SK-N-SH (cell line): ENCODE measurements around the gene ERC1. TPM values are rescaled to one million over a fixed set of nuclear protein-coding genes. Genes with fewer than 3 reads are reported as not detected.

Experiments used
- CHD2 ChIP-seq: fragments of 150-350 bp; IDR thresholded peaks from 2 replicates; pipeline ENCODE4 v1.6.1; 2018; ENCODE audit warnings: low read length; ENCODE audit not compliant: partially characterized antibody
- ELF1 ChIP-seq: IDR thresholded peaks from 2 replicates; pipeline ENCODE4 v1.4.0; 2012
- EZH2phosphoT487 ChIP-seq: fragments of 200-600 bp; sonication (generic); IDR thresholded peaks from 2 replicates; pipeline ENCODE4 v1.6.1; 2017; ENCODE audit warnings: low read depth, mixed run types, mild to moderate bottlenecking, antibody characterized with exemption, moderate library complexity, borderline replicate concordance
- GABPA ChIP-seq: IDR thresholded peaks from 2 replicates; pipeline ENCODE4 v1.4.0; 2012; ENCODE audit warnings: low read depth, mild to moderate bottlenecking
- GATA2 ChIP-seq: sonication (generic); formaldehyde crosslinking; IDR thresholded peaks from 2 replicates; pipeline ENCODE4 v1.5.0; 2020; ENCODE audit warnings: mild to moderate bottlenecking, missing genetic modification reagents
- MAX ChIP-seq: IDR thresholded peaks from 2 replicates; pipeline ENCODE4 v1.4.0; 2012; ENCODE audit warnings: low read depth
- MEF2A ChIP-seq: IDR thresholded peaks from 2 replicates; pipeline ENCODE4 v1.4.0; 2012; ENCODE audit warnings: low read depth, borderline replicate concordance
- MXI1 ChIP-seq: IDR thresholded peaks from 2 replicates; pipeline ENCODE4 v1.6.1; 2012; ENCODE audit warnings: mild to moderate bottlenecking, low read depth, low read length, improper control_type of control experiment
- NFIC ChIP-seq: IDR thresholded peaks from 2 replicates; pipeline ENCODE4 v1.4.0; 2012; ENCODE audit warnings: borderline replicate concordance
- PBX3 ChIP-seq: IDR thresholded peaks from 2 replicates; pipeline ENCODE4; 2012
- POLR2AphosphoS5 ChIP-seq: IDR thresholded peaks from 2 replicates; pipeline ENCODE4 v1.6.1; 2012; ENCODE audit warnings: low read depth, low read length
- RAD21 ChIP-seq: IDR thresholded peaks from 2 replicates; pipeline ENCODE4 v1.6.1; 2012; ENCODE audit warnings: mild to moderate bottlenecking, low read length
- RFX5 ChIP-seq: IDR thresholded peaks from 2 replicates; pipeline ENCODE4 v1.6.1; 2012; ENCODE audit warnings: mild to moderate bottlenecking, improper control_type of control experiment, low read length
- RXRA ChIP-seq: IDR thresholded peaks from 2 replicates; pipeline ENCODE4 v1.4.0; 2012; ENCODE audit warnings: low read depth, mild to moderate bottlenecking, borderline replicate concordance
- SIN3A ChIP-seq: IDR thresholded peaks from 2 replicates; pipeline ENCODE4 v1.6.1; 2012; ENCODE audit warnings: low read depth, mild to moderate bottlenecking, low read length, moderate library complexity, borderline replicate concordance
- SMC3 ChIP-seq: IDR thresholded peaks from 2 replicates; pipeline ENCODE4 v1.6.1; 2012; ENCODE audit warnings: low read depth, low read length, improper control_type of control experiment
- TCF12 ChIP-seq: IDR thresholded peaks from 2 replicates; pipeline ENCODE4 v1.4.0; 2012
- polyA plus RNA-seq, 3 experiments: library from polyadenylated mRNA; depleted of rRNA; stranded (reverse); fragments of >200 nt; gene quantifications; 2 replicates each; pipeline ENCODE4 v1.2.3, GENCODE V29; 2012
- TF ChIP-seq, protein P1 (sequence below): IDR thresholded peaks from 2 replicates; pipeline ENCODE4 v1.6.1; 2012; ENCODE audit warnings: mild to moderate bottlenecking, low read depth, low read length, moderate library complexity
- TF ChIP-seq, protein P2 (sequence below): fragments of 150-350 bp; IDR thresholded peaks from 2 replicates; pipeline ENCODE4 v1.6.1; 2016; ENCODE audit warnings: mild to moderate bottlenecking, low read depth, low read length
- TF ChIP-seq, protein P3 (sequence below): IDR thresholded peaks from 2 replicates; pipeline ENCODE4 v1.4.0; 2012; ENCODE audit warnings: low read depth, borderline replicate concordance

ERC1 gene
- polyA plus RNA-seq, 1 of the 3 experiments (the other 2 are of a cell fraction) = 7.5 TPM

DNA sequence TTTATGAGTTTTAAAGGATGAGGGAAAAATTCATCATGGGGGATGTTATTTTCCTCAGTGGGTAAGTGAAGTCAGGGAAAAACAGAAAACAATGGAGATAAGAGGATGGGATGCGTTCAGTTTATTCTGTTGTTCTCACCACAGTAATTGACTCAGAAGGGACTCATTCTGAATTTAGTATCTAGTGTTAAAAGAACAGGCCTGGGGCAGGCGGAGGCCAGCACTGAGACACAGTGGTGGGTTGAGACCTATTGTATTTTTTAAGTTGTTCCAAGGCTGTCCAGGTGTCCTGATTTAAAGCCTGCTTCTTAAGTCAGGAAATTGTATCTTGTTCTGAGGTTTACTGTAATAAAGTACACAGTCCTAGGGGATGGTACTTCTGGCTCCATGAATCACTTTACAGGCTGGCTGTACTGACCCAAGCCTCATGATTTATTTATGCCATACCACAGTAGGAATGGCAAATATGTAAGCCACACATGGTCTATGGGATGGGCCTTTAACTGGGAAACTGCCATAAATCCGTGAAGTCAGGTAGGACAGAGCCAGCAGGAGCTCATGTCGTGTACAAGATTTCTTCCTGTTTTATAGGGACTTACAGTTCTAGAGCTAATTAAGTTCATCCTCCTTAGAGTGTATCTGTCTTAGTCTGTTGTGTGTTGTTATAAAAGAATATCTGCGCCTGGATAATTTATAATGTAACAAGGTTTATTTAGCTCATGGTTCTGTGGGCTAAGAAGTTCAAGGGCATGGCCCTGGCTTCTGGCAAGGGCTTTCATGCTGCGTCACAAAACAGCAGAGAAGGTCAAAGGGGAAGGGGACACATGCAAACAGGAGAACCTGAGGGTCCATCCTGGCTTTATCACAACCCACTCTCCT, 359.3 kb downstream of the ERC1 start (continued):
- TF ChIP-seq, protein P1, sequence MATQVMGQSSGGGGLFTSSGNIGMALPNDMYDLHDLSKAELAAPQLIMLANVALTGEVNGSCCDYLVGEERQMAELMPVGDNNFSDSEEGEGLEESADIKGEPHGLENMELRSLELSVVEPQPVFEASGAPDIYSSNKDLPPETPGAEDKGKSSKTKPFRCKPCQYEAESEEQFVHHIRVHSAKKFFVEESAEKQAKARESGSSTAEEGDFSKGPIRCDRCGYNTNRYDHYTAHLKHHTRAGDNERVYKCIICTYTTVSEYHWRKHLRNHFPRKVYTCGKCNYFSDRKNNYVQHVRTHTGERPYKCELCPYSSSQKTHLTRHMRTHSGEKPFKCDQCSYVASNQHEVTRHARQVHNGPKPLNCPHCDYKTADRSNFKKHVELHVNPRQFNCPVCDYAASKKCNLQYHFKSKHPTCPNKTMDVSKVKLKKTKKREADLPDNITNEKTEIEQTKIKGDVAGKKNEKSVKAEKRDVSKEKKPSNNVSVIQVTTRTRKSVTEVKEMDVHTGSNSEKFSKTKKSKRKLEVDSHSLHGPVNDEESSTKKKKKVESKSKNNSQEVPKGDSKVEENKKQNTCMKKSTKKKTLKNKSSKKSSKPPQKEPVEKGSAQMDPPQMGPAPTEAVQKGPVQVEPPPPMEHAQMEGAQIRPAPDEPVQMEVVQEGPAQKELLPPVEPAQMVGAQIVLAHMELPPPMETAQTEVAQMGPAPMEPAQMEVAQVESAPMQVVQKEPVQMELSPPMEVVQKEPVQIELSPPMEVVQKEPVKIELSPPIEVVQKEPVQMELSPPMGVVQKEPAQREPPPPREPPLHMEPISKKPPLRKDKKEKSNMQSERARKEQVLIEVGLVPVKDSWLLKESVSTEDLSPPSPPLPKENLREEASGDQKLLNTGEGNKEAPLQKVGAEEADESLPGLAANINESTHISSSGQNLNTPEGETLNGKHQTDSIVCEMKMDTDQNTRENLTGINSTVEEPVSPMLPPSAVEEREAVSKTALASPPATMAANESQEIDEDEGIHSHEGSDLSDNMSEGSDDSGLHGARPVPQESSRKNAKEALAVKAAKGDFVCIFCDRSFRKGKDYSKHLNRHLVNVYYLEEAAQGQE = no peak
- TF ChIP-seq CHD2 (no peak), GABPA (no peak), GATA2 (CRISPR knock-in tag) (no peak), MAX (peak; percentile 66; the same call in 1 of the 2 replicates), MXI1 (no peak), RFX5 (no peak), SIN3A (peak; percentile 39; the same call in 1 of the 2 replicates), SMC3 (no peak), EZH2phosphoT487 (no peak), TCF12 (peak; percentile 92), POLR2AphosphoS5 (peak; percentile 71), RXRA (no peak), PBX3 (peak; percentile 95), MEF2A (no peak), RAD21 (no peak), ELF1 (no peak), NFIC (peak; percentile 63)
- TF ChIP-seq, protein P2, sequence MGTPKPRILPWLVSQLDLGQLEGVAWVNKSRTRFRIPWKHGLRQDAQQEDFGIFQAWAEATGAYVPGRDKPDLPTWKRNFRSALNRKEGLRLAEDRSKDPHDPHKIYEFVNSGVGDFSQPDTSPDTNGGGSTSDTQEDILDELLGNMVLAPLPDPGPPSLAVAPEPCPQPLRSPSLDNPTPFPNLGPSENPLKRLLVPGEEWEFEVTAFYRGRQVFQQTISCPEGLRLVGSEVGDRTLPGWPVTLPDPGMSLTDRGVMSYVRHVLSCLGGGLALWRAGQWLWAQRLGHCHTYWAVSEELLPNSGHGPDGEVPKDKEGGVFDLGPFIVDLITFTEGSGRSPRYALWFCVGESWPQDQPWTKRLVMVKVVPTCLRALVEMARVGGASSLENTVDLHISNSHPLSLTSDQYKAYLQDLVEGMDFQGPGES = no peak
- TF ChIP-seq, protein P3, sequence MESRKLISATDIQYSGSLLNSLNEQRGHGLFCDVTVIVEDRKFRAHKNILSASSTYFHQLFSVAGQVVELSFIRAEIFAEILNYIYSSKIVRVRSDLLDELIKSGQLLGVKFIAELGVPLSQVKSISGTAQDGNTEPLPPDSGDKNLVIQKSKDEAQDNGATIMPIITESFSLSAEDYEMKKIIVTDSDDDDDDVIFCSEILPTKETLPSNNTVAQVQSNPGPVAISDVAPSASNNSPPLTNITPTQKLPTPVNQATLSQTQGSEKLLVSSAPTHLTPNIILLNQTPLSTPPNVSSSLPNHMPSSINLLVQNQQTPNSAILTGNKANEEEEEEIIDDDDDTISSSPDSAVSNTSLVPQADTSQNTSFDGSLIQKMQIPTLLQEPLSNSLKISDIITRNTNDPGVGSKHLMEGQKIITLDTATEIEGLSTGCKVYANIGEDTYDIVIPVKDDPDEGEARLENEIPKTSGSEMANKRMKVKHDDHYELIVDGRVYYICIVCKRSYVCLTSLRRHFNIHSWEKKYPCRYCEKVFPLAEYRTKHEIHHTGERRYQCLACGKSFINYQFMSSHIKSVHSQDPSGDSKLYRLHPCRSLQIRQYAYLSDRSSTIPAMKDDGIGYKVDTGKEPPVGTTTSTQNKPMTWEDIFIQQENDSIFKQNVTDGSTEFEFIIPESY = no peak
